ELR (cell line): Measurements from ENCODE around the gene CBY1.

Experiments used
- DNase-seq: peaks from one replicate; pipeline ENCODE4 v3.0.0-alpha.2; 2015; ENCODE audit warnings: low read depth

The CBY1 gene

GRCh38 chr22:38649841-38650522 lies 6.5 kb upstream of the CBY1 start:
- no peak for DNase-seq

DNA sequence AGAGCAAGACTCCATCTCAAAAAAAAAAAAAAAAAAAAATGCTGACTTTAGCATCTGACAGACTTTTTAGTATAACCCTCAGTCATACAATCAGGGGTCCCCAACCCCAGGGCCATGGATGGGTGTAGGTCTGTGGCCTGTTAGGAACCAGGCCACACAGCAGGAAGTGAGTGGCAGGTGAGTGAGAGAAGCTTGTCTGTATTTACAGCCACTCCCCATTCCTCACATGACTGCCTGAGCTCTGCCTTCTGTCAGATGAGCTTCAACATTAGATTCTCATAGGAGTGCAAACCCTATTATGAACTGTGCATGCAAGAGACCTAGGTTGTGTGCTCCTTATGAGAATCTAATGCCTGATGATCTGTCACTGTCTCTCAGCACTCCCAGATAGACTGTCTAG lies 3.6 kb upstream of the CBY1 start:
- no peak for DNase-seq

DNA sequence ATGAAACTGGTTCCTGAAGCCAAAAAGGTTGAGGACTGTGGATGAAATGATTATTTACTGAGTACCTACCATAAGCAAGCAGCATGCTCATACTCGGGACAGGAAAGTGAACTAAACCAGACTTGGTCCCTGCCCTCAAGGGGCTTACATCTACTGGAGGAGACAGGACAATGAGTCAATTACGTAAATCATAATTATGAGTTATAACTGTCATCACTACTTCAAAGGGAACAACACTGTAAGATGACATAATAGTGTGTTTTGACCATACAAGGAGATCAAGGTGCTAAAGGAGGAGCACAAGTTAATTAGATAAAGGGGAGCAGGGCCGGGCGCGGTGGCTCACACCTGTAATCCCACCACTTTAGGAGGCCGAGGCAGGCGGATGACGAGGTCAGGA lies 2.7 kb upstream of the CBY1 start:
- peak; percentile 8 for DNase-seq

GRCh38 chr22:38655519-38656255 lies 751 bp upstream of the CBY1 start:
- DNase-seq, result peak; percentile 36

- peak; percentile 52 for DNase-seq
Observed at GRCh38 chr22:38657045-38657909, 839 bp downstream of the CBY1 start.

GRCh38 chr22:38674888-38675287 lies 18.4 kb downstream of the CBY1 start:
- DNase-seq, result no peak

DNA sequence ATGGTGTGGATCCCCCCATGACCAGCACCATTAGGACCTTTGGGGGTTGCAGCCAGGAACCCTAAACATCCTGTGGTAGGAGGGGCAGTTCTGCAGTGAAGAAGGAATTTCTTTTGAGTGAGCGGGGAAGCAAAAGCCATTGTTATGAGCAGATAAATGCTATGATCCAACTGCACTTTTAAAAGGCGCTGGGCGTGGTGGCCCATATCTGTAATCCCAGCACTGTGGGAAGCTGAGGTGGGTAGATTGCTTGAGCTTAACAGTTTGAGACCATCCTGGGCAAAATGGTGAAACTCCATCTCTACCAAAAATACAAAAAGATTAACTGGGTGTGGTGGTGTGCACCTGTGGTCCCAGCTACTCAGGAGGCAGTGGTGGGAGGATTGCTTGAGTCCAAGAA lies 19.4 kb downstream of the CBY1 start:
- no peak for DNase-seq

DNA sequence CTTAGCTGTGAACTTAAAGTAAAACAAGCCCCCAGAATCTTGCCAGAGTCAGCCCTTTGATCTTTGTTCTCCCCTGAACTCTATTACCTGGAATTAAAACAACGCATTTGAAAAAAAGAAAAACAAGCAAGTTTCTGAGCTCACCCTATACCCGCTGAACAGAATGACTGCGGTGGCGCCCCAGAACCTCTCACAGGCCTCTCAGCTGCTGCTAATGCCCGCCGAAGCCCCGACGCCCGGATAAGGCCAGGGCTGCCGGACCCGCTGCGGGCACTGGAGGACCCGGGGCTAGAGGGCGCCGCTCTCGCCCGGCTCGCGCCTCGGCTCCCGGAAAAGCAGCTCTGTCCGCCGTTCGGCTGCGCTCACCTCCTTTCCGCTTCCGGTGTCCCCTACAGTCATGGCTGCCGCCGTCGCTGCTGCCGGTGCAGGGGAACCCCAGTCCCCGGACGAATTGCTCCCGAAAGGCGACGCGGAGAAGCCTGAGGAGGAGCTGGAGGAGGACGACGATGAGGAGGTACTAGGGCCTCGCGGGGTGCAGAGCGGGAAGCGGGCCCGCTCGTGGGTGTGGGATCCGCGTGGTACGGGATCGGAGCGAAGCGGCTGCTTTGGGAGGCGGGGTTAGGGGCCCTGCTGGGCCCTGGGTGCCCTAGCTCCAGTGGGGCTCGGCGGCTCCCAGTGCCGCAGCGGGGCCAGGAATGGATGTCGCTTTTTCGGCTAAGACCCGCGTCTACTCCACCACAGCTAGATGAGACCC lies 25.3 kb downstream of the CBY1 start, which contains the start of gene TOMM22:
Gene TOMM22, plus strand, starts transcription at position 376 of the 754 bp plus-strand sequence. Its CDS starts 22 bp downstream, at position 398.
- DNase-seq, result peak; percentile 91

DNA sequence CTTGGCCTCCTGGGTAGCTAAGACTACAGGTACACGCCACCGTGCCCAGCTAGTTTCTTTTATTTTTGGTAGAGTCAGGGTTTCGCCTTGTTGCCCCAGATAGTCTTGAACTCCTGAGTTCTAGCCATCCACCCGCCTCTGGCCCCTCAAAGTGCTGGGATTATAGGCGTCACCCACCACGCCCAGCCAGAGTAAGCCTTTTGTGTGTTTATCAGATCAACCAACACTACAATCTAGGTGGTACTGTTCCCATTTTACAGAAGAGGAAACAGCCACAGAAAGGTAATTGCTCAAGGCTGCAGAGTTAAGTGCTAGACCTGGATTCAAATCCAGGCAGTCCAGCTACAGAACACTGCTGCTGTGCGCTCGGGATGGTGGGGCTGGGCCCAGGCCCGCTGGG lies 28.5 kb downstream of the CBY1 start:
- no peak for DNase-seq

GRCh38 chr22:38685761-38686160 lies 29.3 kb downstream of the CBY1 start:
- DNase-seq, result no peak

GRCh38 chr22:38689651-38690050 lies 33.2 kb downstream of the CBY1 start:
- no peak for DNase-seq

GRCh38 chr22:38694049-38694448 lies 37.6 kb downstream of the CBY1 start:
- peak; percentile 30 for DNase-seq

DNA sequence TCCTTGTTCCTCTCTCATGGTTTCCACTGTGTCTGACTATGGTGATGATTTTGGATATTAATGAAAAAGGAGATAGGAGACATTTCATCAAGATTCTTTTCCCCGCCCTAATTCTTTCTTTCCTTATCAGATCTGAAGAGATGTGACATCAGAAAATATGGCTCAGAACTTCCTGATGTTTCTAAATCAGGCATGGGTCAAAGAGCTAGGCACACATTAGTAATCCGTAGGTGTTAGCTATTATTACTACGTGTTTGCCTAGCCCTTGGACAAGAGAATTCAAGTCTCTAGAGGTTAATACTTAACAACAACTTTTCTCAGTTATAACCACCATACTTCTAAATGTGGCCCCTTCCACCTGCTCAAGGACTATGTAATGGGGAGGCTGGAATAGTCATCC lies 38.5 kb downstream of the CBY1 start:
- no peak for DNase-seq

DNA sequence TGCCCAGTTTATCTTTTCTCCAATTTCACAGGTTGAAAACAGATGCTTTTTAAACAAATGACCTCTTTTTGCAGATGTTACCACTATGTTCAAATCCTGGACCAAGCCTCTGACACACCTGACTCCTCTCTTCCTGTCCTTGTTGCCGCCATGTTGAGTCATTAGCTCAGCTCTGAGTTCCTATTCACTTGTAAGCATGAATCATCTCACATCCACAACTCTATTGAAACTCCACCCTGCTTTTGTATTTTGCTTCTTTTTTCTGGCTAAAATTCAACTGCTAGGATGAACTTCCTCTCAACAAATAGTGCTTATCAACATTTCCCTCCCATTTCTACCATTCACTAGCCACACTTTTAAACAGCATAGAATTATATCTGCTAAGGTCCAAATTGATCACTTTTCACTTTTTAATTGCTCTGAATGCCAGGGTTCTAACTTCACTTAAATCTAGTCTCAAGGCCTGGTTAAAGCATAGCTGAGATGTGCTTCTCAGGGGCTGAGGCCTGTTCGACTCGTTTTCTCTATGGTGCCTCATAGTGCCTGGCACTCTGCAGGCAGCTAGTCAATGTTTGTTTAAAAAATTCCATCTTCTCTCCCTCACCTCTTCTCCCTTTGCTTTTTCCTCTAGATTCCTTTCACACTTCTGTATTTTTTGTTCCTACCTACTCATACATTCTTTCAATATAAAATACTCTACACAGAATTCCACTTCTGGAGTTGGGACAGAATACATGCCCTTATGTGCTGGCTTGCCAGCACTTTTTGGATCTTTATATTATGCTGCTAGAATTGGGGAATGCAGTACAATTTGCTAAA lies 40.4 kb downstream of the CBY1 start:
- DNase-seq, result peak; percentile 95

DNA sequence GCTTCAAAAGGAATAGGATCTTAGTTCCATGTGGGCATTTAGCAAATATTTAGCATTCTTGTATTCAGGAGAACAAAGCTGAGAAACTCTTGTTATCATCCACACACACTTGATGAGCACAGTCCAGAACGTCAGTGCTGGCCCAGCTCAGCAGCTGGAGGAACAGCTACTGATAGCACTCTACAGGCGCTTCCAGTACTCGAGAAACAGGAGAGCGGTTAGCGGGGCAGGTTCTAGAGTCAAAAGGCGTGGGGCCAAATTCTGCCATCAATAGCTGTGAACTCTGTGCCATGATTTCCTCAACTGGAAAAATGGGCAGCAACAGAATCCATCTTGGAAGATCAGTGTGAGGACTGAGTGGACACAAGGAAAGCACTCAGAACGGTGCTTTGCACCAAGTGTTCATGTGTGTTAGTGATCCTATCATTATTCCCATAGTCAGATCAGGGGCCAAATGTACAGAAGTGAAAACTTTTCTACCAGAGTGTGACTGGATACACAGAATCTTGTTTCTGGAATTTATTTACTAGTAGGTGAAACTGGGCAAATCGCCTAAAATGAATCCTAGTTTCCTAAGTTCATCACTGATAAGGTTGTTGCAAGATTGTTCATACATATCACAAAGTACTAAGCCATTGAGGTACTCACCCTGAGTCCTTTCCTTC lies 41.1 kb downstream of the CBY1 start:
- peak; percentile 14 for DNase-seq

- DNase-seq, result peak; percentile 7
Observed at GRCh38 chr22:38698407-38699094, 42.1 kb downstream of the CBY1 start.

- peak; percentile 8 for DNase-seq
Observed at GRCh38 chr22:38699143-38699542, 42.7 kb downstream of the CBY1 start.

DNA sequence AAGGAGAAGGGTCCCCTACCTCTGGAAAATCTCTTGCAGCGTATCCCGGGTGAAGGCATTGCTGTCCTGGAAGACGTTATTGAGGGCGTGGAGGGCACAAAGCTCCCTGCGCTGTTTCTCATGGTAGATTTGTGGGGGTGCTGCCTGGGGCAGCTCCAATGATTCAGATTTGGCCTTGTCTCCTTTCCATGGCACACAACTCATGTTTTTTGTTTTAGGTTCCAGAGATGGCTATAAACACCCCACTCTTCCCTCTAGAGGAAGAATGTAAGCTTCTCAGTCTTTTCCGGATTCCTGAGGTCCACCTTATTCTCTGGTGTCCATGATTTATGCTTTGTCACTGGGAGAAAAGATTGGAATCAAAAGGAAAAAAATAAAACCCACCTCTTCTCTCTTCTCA lies 43.3 kb downstream of the CBY1 start:
- DNase-seq, result peak; percentile 73

DNA sequence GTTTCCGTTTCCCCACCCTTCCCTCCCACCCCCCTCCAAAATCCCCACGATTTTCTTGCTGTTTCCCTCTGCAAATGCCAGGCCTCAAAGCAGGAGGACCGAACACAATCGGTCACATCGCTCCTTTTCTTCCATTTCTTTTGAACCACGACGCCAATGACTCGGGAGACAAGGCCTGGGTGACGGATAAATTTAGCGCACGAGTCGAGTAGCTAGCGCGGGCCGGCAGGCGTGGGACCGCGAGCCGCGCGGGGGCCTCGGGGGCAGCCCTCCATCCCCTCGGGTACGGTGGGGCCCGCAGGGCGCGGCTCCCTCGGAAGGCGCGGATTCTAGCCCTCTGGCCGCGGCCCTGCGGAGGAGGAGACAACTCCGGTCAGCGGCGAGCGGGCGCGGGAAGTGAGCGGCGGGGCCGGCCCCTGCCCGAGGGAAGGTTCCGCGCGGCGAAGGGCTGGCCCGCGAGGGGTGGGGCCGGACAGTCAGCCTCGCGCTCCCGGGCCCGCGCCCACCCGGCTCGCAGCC lies 43.9 kb downstream of the CBY1 start:
- DNase-seq, result peak; percentile 78
